ENCODE data around the gene MRPL53.
"Not testable (repeated sequence)": the region's sequence is repeated elsewhere in the genome, so short reads cannot be mapped to it uniquely, and the experiment has no call there.

The MRPL53 gene

DNA sequence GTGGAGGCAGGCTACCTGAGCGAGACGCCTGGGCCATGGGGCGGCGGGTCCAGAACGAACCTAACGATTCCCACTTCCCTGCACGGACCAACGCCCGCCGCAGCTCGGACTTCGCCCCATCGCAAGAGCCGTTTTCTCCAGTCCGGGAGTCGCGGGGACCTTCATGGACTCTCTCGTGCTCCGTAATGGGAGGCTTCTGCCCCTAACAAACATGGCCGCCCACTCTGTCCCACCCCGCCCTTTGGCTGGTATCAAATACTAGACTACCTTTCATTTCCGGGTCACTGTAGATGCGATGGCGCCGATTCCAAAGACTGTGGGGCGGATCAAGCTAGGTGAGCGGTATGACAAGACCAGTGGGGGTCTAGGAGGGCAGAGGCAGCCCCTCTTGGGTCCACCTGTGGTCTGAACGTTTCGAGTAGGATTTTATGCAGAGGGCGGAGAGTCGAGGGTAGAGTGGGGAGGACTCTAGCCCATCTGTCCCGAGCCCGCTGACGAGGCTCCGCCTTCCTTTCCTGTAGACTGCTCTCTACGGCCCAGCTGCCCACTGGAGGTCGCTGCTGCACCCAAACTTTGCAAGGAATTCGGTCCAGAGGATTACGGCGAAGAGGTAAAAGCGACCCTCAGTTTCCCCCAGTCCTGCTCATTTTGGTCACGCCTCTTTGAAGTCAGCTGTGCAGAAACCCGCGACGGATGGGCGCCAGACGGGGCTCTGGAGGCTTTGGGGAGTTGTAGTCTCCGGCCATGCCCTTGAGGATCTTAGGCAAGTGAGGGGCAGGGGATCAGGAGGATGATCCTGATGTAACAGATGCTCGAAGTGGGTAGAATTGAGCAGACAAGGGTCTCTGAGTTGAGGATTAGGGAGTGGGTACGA lies 10.6 kb upstream of the MRPL53 start, which contains the start of the genes CCDC142 and TTC31:
CCDC142 (minus strand) TSS at position 198 of the 874 bp plus-strand sequence; CDS start at position 37, 161 bp downstream.
TTC31 (plus strand) TSS at position 281 of the 874 bp plus-strand sequence; CDS start at position 296, 15 bp downstream.
- peak; percentile 81 to 84 for DNase-seq (ENCODE audit: low read depth in 1 of 2, low spot score in 1 of 2)

DNA sequence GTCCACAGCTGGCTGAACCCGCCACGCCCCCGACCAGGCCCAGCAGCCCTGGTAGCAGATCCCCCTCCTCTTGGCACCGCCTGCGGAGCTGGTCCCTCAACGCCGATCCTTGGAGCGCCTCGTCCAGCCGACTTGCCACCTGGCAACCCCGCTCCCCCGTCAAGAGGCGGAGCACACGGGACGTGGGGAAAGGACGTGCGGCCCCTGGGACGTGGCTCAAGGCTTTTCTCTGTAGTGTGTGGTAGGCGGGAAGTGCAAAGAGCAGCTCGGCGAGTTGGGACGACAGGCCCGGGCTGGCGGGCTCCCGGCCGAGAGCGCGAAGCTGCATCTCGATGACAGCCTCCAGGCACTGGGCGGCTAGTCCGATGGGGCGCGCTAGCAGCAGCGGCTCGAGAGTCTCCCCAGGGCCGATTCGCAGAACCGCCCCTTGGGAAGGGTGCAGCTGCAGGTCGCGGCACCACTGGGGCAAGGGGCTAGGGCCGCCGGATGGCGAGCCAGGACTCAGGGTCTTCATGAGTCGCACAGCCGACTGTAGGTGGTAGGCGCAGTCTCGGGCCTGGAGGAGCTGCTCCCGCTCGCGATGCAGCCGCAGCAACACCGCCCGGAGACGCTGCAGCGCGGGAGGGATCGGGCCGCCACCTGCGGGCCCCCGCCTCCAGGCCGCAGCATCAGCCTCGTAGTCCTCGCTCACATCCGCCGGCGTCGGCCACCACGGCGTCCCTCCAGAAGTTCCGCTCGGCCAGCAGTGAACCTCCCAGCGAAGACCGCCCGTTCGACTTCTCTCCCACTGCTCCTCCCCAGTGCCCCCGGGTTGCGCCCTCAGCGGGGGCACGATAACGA lies 9.7 kb upstream of the MRPL53 start:
- no peak for DNase-seq (ENCODE audit: low read depth in 1 of 2, low spot score in 1 of 2)

DNA sequence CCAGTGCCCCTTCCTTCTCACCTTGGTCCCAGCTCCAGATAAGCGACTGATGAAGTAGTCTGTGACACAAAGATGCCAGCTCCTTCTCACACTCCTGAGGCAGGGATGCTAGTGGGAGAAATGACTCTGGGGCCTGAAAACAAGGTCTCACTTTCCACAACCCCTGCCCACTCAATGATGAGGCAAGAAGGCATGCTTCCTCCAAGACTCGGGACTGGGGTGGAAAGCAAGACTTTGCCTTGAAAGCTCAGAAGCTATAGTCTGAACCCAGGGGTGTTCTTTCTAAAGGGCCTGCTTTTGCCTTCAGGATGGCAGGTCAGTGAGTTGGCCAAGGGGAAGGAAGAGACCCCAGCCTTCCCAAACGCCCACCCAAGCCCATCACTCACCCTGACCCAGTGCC lies 9.0 kb upstream of the MRPL53 start:
- no peak for DNase-seq (ENCODE audit: low read depth in 1 of 2, low spot score in 1 of 2)

DNA sequence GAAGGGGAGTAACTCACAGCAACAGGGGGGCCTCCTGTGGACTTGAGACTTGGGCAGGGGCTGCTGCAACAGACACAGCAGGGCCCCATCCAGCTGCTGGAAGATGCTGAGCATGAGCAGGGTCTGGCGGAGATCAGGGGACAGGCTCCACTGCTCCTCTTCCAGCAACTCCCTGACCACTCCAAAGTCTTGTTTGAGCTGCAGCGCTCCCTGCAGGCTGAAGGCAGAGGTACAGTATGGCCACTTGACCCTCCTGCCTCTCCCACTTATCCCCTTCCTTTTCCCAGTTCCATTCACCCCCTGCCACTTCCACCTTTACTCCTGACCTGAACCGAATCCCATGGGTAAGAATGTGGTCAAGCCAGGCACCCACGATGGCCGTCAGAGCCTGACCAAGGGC lies 2.4 kb upstream of the MRPL53 start:
- DNase-seq (ENCODE audit: low read depth in 1 of 2, low spot score in 1 of 2) = no peak

DNA sequence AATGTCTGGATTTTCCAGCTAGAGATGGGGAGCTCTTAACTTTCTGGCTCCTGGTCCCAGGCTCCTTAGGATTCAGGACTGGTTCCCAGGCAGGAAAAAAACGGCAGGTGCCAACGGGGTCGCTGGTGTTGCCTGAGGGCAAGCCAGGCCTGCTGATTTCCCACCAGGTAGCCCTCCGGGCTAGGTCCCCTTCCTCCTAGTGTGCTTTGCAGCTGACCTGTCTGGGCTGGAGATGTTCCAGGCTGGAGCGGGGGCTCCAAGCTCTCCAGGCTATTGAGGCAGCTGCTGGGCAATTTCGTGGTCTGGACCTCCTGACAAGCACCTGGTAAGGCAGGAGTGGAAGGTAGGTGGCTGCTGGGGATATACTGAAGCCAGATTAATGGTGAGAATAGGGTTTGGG lies 2.0 kb upstream of the MRPL53 start:
- no peak for DNase-seq (ENCODE audit: low read depth in 1 of 2, low spot score in 1 of 2)

DNA sequence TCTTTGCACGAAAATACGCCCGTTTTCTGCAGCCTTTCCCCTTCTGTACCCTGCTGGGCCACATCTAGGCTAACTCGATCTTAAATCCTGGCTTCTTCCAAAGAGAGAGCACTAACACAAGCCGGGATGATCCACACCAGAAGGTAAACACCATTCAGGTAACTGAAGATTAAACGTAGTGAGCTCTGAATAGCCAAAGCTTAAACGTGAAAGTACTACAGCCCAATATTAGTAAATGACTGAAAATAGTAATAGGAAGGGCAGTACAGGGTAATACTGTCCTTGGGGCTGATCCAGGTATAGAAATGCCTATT lies 422 bp upstream of the MRPL53 start:
- no peak for DNase-seq (ENCODE audit: low read depth in 1 of 2, low spot score in 1 of 2)

DNA sequence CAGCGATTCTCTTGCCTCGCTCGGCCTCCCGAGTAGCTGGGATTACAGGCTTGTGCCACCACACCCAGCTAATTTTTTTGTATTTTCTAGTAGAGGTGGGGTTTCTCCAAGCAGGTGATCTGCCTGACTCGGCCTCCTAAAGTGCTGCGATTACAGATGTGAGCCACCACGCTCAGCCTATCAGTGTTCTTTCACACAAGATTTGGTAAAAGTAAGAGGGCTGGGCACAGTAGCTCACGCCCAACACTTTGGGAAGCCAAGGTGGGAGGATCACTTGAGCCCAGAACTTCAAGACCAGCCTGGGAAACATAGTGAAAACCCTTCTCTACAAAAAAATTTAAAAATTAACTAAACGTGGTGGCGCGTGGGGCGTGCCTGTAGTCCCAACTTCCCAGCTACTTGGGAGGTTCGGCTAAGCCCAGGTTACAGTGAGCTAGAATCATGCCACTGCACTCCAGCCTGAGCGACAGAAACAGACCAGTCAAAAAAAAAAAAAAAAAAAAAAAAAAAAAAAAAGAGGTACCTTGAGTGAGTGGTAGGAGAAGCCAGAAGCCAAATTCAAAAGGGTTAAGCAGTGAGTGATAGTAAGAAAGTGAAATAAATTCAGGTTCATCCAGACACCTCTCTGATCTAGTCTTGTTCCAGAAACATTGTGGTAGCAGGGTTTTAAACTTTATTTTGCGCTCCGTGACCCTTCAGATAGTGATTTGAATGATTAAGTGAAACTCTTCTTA lies 981 bp downstream of the MRPL53 start:
- no peak for DNase-seq (ENCODE audit: low read depth in 1 of 2, low spot score in 1 of 2)

DNA sequence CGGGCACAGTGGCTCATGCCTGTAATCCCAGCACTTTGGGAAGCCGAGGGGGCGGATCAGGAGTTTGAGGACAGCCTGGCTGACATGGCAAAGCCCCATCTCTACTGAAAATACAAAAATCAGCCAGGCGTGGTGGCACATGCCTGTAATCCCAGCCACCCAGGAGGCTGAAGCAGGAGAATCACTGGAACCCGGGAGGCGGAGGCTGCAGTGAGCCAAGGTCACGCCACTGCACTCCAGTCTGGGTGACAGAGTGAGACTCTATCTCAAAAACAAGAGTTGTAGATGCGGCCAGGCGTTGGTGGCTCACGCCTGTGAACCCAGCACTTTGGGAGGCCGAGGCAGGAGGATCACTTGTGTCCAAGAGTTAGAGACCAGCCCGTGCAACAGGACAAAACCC lies 1.7 kb downstream of the MRPL53 start:
- DNase-seq (ENCODE audit: low read depth in 1 of 2, low spot score in 1 of 2) = not testable (repeated sequence)

DNA sequence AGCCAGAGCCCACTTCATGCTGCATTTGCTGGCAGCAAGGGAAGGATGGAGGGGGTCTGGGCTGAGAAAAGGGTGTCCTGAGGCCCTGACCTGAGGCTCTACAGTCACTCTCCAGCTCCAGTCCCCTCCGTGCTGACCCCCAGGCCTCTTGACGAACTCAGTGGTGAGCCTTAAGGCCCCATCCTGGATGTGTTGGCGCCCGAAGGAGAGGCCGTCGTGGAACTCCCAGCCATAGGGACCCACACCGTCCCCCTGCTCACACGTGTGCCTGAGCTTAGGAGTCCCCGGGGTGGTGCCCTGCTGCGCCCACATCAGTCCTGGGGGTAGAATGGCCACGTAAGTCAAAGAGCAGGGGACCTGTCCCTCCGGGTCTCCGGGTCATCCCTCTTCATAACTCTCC lies 8.1 kb downstream of the MRPL53 start:
- DNase-seq (ENCODE audit: low read depth in 1 of 2, low spot score in 1 of 2) = no peak

DNA sequence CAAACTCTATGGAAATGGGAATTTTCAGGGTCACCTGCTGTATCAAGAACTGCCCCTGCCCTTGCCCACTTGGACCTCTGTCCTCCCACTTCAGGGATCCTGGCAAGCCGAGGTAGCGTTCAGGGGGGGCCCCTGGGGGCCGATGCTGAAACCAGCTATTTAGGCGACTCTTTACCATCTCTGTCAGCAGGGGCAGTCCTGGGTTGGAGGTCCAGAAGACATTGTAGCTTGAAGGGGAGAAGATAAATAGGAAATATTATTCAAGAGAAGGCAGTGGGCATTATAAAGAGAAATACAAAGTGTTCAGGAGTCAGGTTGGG lies 9.7 kb downstream of the MRPL53 start:
- no peak for DNase-seq (ENCODE audit: low read depth in 1 of 2, low spot score in 1 of 2)

DNA sequence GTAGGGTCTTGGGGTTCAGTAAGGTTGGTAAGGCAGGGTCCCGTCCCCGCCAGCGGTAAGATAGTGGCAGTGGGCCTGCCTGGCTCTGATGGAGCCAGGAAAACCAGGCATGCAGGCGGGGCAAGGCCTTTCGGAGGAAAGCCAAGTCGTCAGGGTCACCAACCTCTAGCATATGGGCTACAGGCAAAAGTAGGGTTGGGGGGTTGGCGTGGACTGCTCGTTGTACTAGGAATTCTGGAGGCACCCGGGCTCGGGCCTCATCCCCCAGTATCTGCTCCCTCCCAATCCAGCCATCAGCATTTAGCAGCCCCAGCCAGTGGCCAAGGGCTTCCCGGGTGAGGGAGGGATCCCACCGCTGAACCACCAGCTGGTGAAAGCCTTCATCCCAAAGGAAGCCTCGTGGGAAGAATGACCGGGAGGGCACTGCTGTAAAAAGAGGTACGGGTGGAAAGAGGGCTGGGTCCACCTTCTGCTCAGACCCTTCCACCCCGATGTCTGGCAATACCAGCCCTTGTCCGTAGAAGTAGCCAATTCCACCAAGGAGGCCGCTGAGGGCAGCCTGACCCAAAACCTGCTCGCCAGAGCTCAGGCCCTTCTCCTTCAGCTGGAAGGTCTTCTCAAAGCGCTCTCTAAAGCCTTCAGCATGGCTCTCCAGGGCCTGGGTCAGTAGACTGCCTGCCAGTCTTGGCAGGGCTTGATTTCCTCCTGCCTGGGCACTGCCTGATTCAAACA lies 10.3 kb downstream of the MRPL53 start:
- DNase-seq (ENCODE audit: low read depth in 1 of 2, low spot score in 1 of 2) = no peak

DNA sequence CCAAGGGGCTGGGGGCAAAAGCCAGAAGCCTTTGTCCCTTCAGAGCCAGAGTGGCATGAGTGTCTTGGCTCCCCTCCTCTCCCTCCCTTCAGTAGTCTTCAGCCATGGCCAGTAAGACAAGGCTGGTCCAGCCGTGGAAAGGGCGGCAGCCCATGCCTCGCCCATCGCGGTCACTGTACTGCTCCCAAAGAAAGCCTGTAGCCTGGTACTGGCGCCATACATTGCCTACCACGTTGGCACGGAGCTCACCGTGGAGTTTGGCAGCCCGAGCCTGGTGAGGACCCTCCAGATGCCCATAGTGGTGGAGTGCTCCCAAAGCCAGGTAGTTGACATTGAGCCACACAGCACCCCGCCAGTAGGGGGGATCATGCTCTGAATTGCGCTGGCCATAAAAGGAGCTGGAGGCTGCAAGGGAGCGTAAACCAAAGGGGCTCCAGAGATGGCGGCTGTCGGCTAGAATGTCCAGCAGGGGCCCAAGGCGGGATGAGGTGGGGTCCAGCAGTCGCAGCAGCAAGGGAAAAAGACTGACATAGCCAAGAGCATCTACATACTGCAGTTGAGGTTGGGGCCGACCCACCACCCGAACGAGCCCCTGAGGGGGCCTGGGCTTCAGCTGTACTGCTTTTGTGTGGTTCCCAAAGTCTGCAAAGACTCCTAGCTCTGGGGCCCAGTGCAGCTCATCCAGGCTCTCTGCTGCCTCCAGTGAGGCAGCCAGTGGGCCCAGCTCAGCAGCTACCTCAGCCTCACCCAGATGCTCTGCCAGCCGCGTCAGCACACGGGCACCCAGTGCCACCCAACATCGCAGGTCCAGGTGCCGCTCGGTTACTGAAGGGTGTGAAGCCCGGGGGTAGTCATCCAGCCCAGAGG lies 11.1 kb downstream of the MRPL53 start:
- no peak for DNase-seq (ENCODE audit: low read depth in 1 of 2, low spot score in 1 of 2)

DNA sequence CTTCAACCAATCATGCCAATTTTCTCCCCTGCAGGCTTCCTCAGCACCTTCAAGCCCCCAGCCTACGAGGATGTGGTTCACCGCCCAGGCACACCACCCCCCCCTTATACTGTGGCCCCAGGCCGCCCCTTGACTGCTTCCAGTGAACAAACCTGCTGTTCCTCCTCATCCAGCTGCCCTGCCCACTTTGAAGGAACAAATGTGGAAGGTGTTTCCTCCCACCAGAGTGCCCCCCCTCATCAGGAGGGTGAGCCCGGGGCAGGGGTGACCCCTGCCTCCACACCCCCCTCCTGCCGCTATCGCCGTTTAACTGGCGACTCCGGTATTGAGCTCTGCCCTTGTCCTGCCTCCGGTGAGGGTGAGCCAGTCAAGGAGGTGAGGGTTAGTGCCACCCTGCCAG lies 12.3 kb downstream of the MRPL53 start:
- DNase-seq (ENCODE audit: low read depth in 1 of 2, low spot score in 1 of 2) = not testable (repeated sequence)

DNA sequence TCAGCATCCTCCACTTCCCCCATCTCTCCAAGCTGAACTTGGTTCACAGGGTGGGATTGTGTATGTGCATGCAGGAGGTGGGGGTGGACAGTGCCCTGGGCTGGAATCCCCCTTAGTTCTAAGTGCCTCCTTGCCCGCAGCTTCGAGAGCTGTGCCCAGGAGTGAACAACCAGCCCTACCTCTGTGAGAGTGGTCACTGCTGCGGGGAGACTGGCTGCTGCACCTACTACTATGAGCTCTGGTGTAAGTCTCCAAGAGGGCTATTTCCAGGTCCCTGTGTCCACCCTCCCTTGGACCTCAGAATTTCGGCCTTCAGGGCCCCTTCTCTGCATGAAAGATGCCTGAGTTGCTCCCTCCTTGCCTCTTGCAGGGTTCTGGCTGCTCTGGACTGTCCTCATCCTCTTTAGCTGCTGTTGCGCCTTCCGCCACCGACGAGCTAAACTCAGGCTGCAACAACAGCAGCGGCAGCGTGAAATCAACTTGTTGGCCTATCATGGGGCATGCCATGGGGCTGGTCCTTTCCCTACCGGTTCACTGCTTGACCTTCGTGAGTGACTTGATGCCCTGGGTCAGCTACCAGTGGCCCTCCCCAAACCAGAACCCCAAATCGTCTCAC lies 12.9 kb downstream of the MRPL53 start:
- DNase-seq (ENCODE audit: low read depth in 1 of 2, low spot score in 1 of 2) = not testable (repeated sequence)

DNA sequence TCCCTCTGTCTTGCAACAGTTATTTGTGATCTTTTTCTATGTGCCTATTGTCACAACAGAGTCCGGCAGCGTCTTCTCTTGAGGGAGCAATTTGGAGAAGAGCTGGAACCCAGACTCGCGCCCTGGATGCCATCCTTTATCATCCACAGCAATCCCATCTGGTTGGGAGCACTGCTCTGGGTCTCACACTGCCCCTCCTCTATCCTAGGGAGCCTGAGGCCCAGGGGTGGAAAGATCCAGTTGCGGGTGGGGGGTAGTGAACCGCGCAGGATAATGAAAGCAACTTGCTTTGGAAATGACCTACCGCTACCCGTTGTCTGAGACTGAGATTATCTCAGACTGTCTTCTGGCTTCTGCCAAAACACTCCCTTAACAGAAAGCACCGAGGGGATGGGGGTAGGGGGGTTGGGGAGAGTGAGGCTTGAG lies 13.5 kb downstream of the MRPL53 start:
- no peak for DNase-seq (ENCODE audit: low read depth in 1 of 2, low spot score in 1 of 2)

DNA sequence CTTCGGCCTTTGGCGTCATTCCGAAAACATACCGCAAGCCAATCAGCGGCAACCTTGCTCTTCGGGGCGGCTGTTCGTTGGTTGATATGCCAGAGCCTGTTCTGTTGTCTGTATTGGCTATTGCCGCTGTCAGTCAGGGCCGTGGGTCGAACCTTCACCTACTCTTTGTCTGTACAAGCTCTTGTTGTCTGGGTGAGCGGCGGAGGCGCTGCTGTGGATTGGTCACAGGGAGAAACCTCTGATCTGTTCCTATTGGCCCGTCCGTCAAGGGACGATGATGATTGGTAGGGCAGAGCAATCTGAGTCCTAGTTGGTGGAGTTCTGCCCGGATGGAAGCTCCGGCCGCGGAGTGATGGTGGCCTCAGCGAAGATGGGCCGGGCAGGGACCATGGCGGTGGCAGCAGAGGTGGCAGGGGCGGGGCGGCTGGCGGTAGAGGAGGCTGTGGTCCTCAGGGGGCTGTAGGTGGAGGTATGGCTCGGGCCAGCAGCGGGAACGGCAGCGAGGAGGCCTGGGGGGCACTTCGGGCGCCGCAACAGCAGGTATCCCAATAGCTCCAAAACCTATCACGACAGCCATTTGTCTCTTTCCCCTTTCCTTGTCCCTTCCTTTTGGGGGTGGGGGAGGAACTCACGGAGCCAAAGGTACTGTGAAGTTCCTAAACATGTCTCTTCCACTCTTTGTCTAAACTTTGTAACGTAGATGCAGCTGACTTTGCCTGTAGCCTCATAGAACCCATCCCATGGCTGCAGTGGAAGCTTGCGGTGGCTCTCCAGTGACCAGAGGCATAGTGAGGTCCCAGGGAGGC lies 14.1 kb downstream of the MRPL53 start, which contains the start of gene WBP1:
WBP1 (plus strand) TSS at position 307 of the 806 bp plus-strand sequence; CDS start at position 472, 165 bp downstream.
- peak; percentile 96 to 97 for DNase-seq (ENCODE audit: low read depth in 1 of 2, low spot score in 1 of 2)

DNA sequence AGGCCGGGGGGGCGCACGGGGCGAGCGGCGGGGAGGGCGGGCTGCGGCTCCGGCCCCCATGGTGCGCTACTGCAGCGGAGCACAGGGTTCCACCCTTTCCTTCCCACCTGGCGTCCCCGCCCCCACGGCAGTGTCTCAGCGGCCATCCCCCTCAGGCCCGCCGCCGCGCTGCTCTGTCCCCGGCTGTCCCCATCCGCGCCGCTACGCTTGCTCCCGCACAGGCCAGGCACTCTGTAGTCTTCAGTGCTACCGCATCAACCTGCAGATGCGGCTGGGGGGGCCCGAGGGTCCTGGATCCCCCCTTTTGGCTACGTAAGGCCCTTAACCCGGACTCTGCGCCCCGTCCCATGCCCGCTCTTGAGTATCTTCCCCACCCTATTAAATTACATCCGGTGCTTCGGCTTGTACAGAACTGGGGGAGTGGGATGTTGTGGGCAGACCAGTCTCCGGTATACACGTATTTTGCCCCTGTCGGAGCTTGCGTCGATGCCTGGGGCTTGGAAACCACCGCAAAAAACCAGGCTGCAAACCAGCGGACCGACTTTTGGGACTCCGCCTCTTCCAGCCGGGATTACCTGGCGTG lies 14.8 kb downstream of the MRPL53 start:
- DNase-seq (ENCODE audit: low read depth in 1 of 2, low spot score in 1 of 2) = peak; percentile 61 to 71

DNA sequence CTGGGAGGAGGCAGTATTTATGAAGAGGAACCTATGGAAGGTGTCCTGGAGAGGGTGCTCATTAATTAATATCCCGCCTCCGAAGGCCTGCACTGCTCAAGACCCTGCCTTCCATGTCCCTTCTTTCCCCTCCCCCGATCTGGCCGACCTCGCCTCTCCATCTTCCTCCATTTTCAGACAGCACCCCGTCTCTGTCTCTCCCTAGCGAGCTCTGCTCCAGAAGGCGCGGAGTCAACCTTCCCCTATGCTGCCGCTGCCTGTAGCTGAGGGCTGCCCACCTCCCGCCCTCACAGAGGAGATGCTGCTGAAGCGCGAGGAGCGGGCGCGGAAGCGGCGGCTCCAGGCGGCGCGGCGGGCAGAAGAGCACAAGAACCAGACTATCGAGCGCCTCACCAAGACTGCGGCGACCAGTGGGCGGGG lies 15.3 kb downstream of the MRPL53 start:
- DNase-seq (ENCODE audit: low read depth in 1 of 2, low spot score in 1 of 2) = no peak

All from activated T-helper 1 cell treated with anti-CD3 and anti-CD28 coated beads, Interleukin-2, amount 50 U/mL, for 16 hours (primary cell).